Activated CD4-positive, alpha-beta memory T cell treated with anti-CD3 and anti-CD28 coated beads for 36 hours (primary cell): ENCODE measurements around the gene LAMC3. TPM values are rescaled to one million over a fixed set of nuclear protein-coding genes. Genes with fewer than 3 reads are reported as not detected.

ENCODE experiments used
- CTCF ChIA-PET: fragments of 350-600 bp; sonication (Branson Sonifier 250); formaldehyde crosslinking; loops from one replicate; lab custom pipeline; 2021; ENCODE audit warnings: antibody characterized with exemption, inconsistent platforms; lab: Charles Lee
- POLR2A ChIA-PET: fragments of 350-600 bp; sonication (Branson Sonifier 250); formaldehyde crosslinking; loops from one replicate; lab custom pipeline; 2021; ENCODE audit warnings: antibody characterized with exemption; lab: Charles Lee
- DNase-seq: peaks from one replicate; pipeline ENCODE4 v3.0.0-alpha.2; 2020
- H3K27ac Mint-ChIP-seq: one replicate; pipeline ENCODE4 v1.8.0; 2021; ENCODE audit warnings: mixed read lengths
- H3K27me3 Mint-ChIP-seq: one replicate; pipeline ENCODE4 v1.8.0; 2021; ENCODE audit warnings: mixed read lengths
- H3K36me3 Mint-ChIP-seq: one replicate; pipeline ENCODE4 v1.8.0; 2021; ENCODE audit warnings: mixed read lengths
- H3K4me1 Mint-ChIP-seq: one replicate; pipeline ENCODE4 v1.8.0; 2021; ENCODE audit warnings: low read depth, mixed read lengths
- H3K4me3 Mint-ChIP-seq: one replicate; pipeline ENCODE4 v1.8.0; 2021; ENCODE audit warnings: mild to moderate bottlenecking, mixed read lengths
- H3K9me3 Mint-ChIP-seq: one replicate; pipeline ENCODE4 v1.8.0; 2021; ENCODE audit warnings: mixed read lengths
- intact Hi-C: fragments of 100-400 bp; cut with micrococcal nuclease; formaldehyde crosslinking; loops from one replicate; pipeline ENCODE4 v1.15.1; 2023
- total RNA-seq, 2 experiments: library from RNA; stranded (reverse); gene quantifications; one replicate each; pipeline ENCODE4 v1.2.3, GENCODE V29; 2021

Gene LAMC3
- total RNA-seq, 2 experiments from 2014 or later: 0.12 to 0.34 TPM

GRCh38 chr9:131090025-131090787 lies 81.2 kb downstream of the LAMC3 start:
- CTCF ChIA-PET: interaction anchor here (0.6 kb wide), 1 partner anchor 86 kb away, joined by 3 read pairs; no protein-coding TSS in a partner anchor
- no peaks in the 10 kb centered on the region for H3K4me1 Mint-ChIP-seq
- intact Hi-C loops: no loop called here
- no peaks in the 10 kb centered on the region for H3K36me3 Mint-ChIP-seq
- H3K27ac Mint-ChIP-seq: no peak overlapping the region
- H3K9me3 Mint-ChIP-seq: no peaks in the 10 kb centered on the region
- no peak for DNase-seq
- peaks cover 12% of the 10 kb centered on the region for H3K27me3 Mint-ChIP-seq
- POLR2A ChIA-PET: no interaction called here
- no peak overlapping the region for H3K4me3 Mint-ChIP-seq

GRCh38 chr9:131091352-131091992 lies 82.5 kb downstream of the LAMC3 start:
- DNase-seq: no peak
- H3K36me3 Mint-ChIP-seq: no peaks in the 10 kb centered on the region
- H3K27ac Mint-ChIP-seq: no peak overlapping the region
- intact Hi-C loops: no loop called here
- POLR2A ChIA-PET: no interaction called here
- peaks cover 3% of the 10 kb centered on the region for H3K4me1 Mint-ChIP-seq
- H3K27me3 Mint-ChIP-seq: peaks cover 19% of the 10 kb centered on the region
- CTCF ChIA-PET: no interaction called here
- H3K9me3 Mint-ChIP-seq: no peaks in the 10 kb centered on the region
- H3K4me3 Mint-ChIP-seq: no peak overlapping the region

GRCh38 chr9:131092030-131092429 lies 83.1 kb downstream of the LAMC3 start:
- no peaks in the 10 kb centered on the region for H3K9me3 Mint-ChIP-seq
- no peak overlapping the region for H3K27ac Mint-ChIP-seq
- H3K4me3 Mint-ChIP-seq: no peak overlapping the region
- H3K36me3 Mint-ChIP-seq: no peaks in the 10 kb centered on the region
- H3K4me1 Mint-ChIP-seq: peaks cover 3% of the 10 kb centered on the region
- intact Hi-C loops: no loop called here
- no peak for DNase-seq
- H3K27me3 Mint-ChIP-seq: peaks cover 22% of the 10 kb centered on the region
- ChIA-PET CTCF (no interaction called here), POLR2A (no interaction called here)

- H3K9me3 Mint-ChIP-seq: no peaks in the 10 kb centered on the region
- no peak for DNase-seq
- POLR2A ChIA-PET: interaction anchor here (1.0 kb wide), 1 partner anchor 32 kb away, joined by 3 read pairs; no protein-coding TSS in a partner anchor
- no peak overlapping the region for H3K27ac Mint-ChIP-seq
- H3K27me3 Mint-ChIP-seq: peaks cover 28% of the 10 kb centered on the region
- H3K4me1 Mint-ChIP-seq: peaks cover 7% of the 10 kb centered on the region
- CTCF ChIA-PET: interaction anchor here (1.2 kb wide), 1 partner anchor 35 kb away, joined by 4 read pairs; no protein-coding TSS in a partner anchor
- no peak overlapping the region for H3K4me3 Mint-ChIP-seq
- H3K36me3 Mint-ChIP-seq: no peaks in the 10 kb centered on the region
- intact Hi-C loops: no loop called here
These were observed 83.8 kb downstream of the LAMC3 start for GRCh38 chr9:131092548-131093440.

- Mint-ChIP-seq H3K36me3 (no peaks in the 10 kb centered on the region), H3K27ac (no peak overlapping the region), H3K9me3 (no peaks in the 10 kb centered on the region), H3K27me3 (peaks cover 28% of the 10 kb centered on the region), H3K4me1 (peaks cover 7% of the 10 kb centered on the region), H3K4me3 (no peak overlapping the region)
- POLR2A ChIA-PET: interaction anchor here (1.0 kb wide), 1 partner anchor 30 kb away, joined by 3 read pairs; no protein-coding TSS in a partner anchor
- no peak for DNase-seq
- CTCF ChIA-PET: interaction anchor here (0.9 to 1.2 kb wide), 2 partner anchors 36 to 48 kb away, joined by 3 to 4 read pairs; no protein-coding TSS in a partner anchor
- intact Hi-C loops: no loop called here
These were observed 85.0 kb downstream of the LAMC3 start for GRCh38 chr9:131094015-131094414.

- Mint-ChIP-seq H3K27me3 (peaks cover 28% of the 10 kb centered on the region), H3K9me3 (no peaks in the 10 kb centered on the region), H3K27ac (no peak overlapping the region), H3K36me3 (no peaks in the 10 kb centered on the region), H3K4me1 (peaks cover 7% of the 10 kb centered on the region), H3K4me3 (no peak overlapping the region)
- no peak for DNase-seq
- POLR2A ChIA-PET: no interaction called here
- intact Hi-C loops: no loop called here
- CTCF ChIA-PET: interaction anchor here (0.9 kb wide), 1 partner anchor 48 kb away, joined by 3 read pairs; no protein-coding TSS in a partner anchor
These were observed 85.6 kb downstream of the LAMC3 start for GRCh38 chr9:131094622-131095021.

- H3K4me3 Mint-ChIP-seq: peak overlapping the region; percentile 55
- CTCF ChIA-PET: interaction anchor here (1.0 kb wide), 1 partner anchor 37 kb away, joined by 3 read pairs; no protein-coding TSS in a partner anchor
- no peaks in the 10 kb centered on the region for H3K36me3 Mint-ChIP-seq
- peaks cover 7% of the 10 kb centered on the region for H3K4me1 Mint-ChIP-seq
- no peak for DNase-seq
- peaks cover 28% of the 10 kb centered on the region for H3K27me3 Mint-ChIP-seq
- POLR2A ChIA-PET: no interaction called here
- intact Hi-C loops: no loop called here
- no peak overlapping the region for H3K27ac Mint-ChIP-seq
- no peaks in the 10 kb centered on the region for H3K9me3 Mint-ChIP-seq
These were observed 86.8 kb downstream of the LAMC3 start for GRCh38 chr9:131095666-131096268.

- DNase-seq: peak; percentile 40
- ChIA-PET CTCF (interaction anchor here (0.9 to 1.2 kb wide), 3 partner anchors 38 to 49 kb away, joined by 3 read pairs; no protein-coding TSS in a partner anchor), POLR2A (interaction anchor here (1.2 kb wide), 1 partner anchor 9 kb away, joined by 3 read pairs; no protein-coding TSS in a partner anchor)
- Mint-ChIP-seq H3K4me3 (peak within 1 kb of the TSS; percentile 55), H3K27me3 (peaks cover 28% of the 10 kb centered on the region), H3K27ac (no peak within 1 kb of the TSS), H3K9me3 (no peaks in the 10 kb centered on the region), H3K4me1 (peaks cover 7% of the 10 kb centered on the region), H3K36me3 (no peaks in the 10 kb centered on the region)
- intact Hi-C loops: no loop called here
These were observed 87.5 kb downstream of the LAMC3 start, which contains the start of gene AIF1L for GRCh38 chr9:131096269-131097125. AIF1L (plus strand) TSS chr9:131096531; CDS start chr9:131096630, 99 bp downstream.

- Mint-ChIP-seq H3K36me3 (no peaks in the 10 kb centered on the region), H3K27me3 (peaks cover 28% of the 10 kb centered on the region), H3K9me3 (no peaks in the 10 kb centered on the region), H3K4me3 (peak overlapping the region; percentile 45), H3K27ac (no peak overlapping the region), H3K4me1 (peaks cover 7% of the 10 kb centered on the region)
- no peak for DNase-seq
- POLR2A ChIA-PET: interaction anchor here (1.2 kb wide), 1 partner anchor 8 kb away, joined by 3 read pairs; no protein-coding TSS in a partner anchor
- CTCF ChIA-PET: interaction anchor here (0.9 to 1.2 kb wide), 3 partner anchors 39 to 50 kb away, joined by 3 read pairs; no protein-coding TSS in a partner anchor
- intact Hi-C loops: no loop called here
These were observed 88.4 kb downstream of the LAMC3 start for GRCh38 chr9:131097126-131097947.

GRCh38 chr9:131097948-131098278 lies 88.9 kb downstream of the LAMC3 start:
- Mint-ChIP-seq H3K9me3 (no peaks in the 10 kb centered on the region), H3K4me1 (peaks cover 7% of the 10 kb centered on the region), H3K27ac (no peak overlapping the region), H3K36me3 (no peaks in the 10 kb centered on the region), H3K4me3 (no peak overlapping the region), H3K27me3 (peaks cover 28% of the 10 kb centered on the region)
- CTCF ChIA-PET: interaction anchor here (1.2 to 1.4 kb wide), 2 partner anchors 40 to 51 kb away, joined by 3 to 5 read pairs; no protein-coding TSS in a partner anchor
- intact Hi-C loops: no loop called here
- POLR2A ChIA-PET: interaction anchor here (1.2 kb wide), 1 partner anchor 8 kb away, joined by 3 read pairs; no protein-coding TSS in a partner anchor
- no peak for DNase-seq
